IMR-90 (cell line): Measurements from ENCODE around the gene HLA-E. TPM values are rescaled to one million over a fixed set of nuclear protein-coding genes. Genes with fewer than 3 reads are reported as not detected.
A peak's percentile ranks its signal among the peaks of the same experiment; 100 is the strongest.

Experiments
- ATAC-seq: fragments of 200-7000 bp; cut with Tn5 transposase; 2 replicates; pipeline ENCODE4 v1.9.1; 2020; ENCODE audit warnings: low read depth, mild to moderate bottlenecking, moderate library complexity
- BruUV-seq: library from RNA; stranded (reverse); fragments of 400-500 nt; replicated peaks from 2 replicates; lab custom pipeline; 2021; lab: Mats Ljungman, UMichigan
- CTCF ChIA-PET: fragments of 300-600 bp; formaldehyde crosslinking; extraction: SDS; loops from one replicate; lab custom pipeline; 2021; ENCODE audit warnings: antibody characterized with exemption; lab: Yijun Ruan, JAX
- POLR2A ChIA-PET: fragments of 300-600 bp; sonication (Branson Sonifier 250); formaldehyde crosslinking; loops from one replicate; lab custom pipeline; 2022; ENCODE audit warnings: antibody characterized with exemption; ENCODE audit not compliant: unreplicated experiment; lab: Charles Lee
- DNase-seq: peaks from one replicate; pipeline ENCODE4 v3.0.0; 2013
- H2AFZ ChIP-seq: replicated peaks from 2 replicates; pipeline ENCODE3; 2013; ENCODE audit warnings: low read length, mild to moderate bottlenecking; ENCODE audit not compliant: poor library complexity
- H2AK5ac ChIP-seq: 2 replicates; pipeline ENCODE4 v1.6.1; 2013; ENCODE audit warnings: low read depth, low read length, inconsistent platforms
- H2AK9ac ChIP-seq: replicated peaks from 2 replicates; pipeline ENCODE3; 2013; ENCODE audit warnings: mild to moderate bottlenecking, low read depth, low read length, moderate library complexity; ENCODE audit not compliant: poor library complexity
- H2BK120ac ChIP-seq: 2 replicates; pipeline ENCODE4 v1.6.1; 2013; ENCODE audit warnings: low read depth, low read length, inconsistent platforms
- H2BK15ac ChIP-seq: 3 replicates; pipeline ENCODE4 v1.6.1; 2013; ENCODE audit warnings: low read depth, low read length, inconsistent platforms
- H2BK20ac ChIP-seq: 2 replicates; pipeline ENCODE4 v1.6.1; 2013; ENCODE audit warnings: low read depth, mild to moderate bottlenecking, inconsistent platforms, low read length, moderate library complexity
- H2BK5ac ChIP-seq: 2 replicates; pipeline ENCODE4 v1.6.1; 2013; ENCODE audit warnings: mild to moderate bottlenecking, low read depth, low read length, inconsistent platforms; ENCODE audit not compliant: poor library complexity, severe bottlenecking
- H3K14ac ChIP-seq: replicated peaks from 2 replicates; pipeline ENCODE4 v1.6.1; 2013; ENCODE audit warnings: low read depth, low read length, inconsistent platforms
- H3K18ac ChIP-seq: 2 replicates; pipeline ENCODE4 v1.6.1; 2013; ENCODE audit warnings: low read depth, low read length, control low read depth
- H3K23ac ChIP-seq: 2 replicates; pipeline ENCODE4 v1.6.1; 2013; ENCODE audit warnings: low read depth, low read length, inconsistent platforms
- H3K27ac ChIP-seq: 2 replicates; pipeline ENCODE4 v1.5.1; 2013; ENCODE audit warnings: mild to moderate bottlenecking, control low read depth, low read length; ENCODE audit not compliant: insufficient read depth
- H3K27me3 ChIP-seq: 2 replicates; pipeline ENCODE4 v1.6.1; 2013; ENCODE audit warnings: low read length; ENCODE audit not compliant: control insufficient read depth, insufficient read depth
- H3K36me3 ChIP-seq: 2 replicates; pipeline ENCODE4 v1.6.1; 2013; ENCODE audit warnings: low read length, mixed read lengths; ENCODE audit not compliant: control insufficient read depth, insufficient read depth
- H3K4ac ChIP-seq: 2 replicates; pipeline ENCODE4 v1.6.1; 2013; ENCODE audit warnings: low read depth, low read length, inconsistent platforms
- H3K4me1 ChIP-seq: 2 replicates; pipeline ENCODE4 v1.6.1; 2013; ENCODE audit warnings: low read length, mixed read lengths; ENCODE audit not compliant: control insufficient read depth, insufficient read depth
- H3K4me2 ChIP-seq: 2 replicates; pipeline ENCODE4 v1.6.1; 2013; ENCODE audit warnings: low read depth, mild to moderate bottlenecking, control low read depth, low read length, moderate library complexity
- H3K4me3 ChIP-seq: 2 replicates; pipeline ENCODE4 v1.5.1; 2013; ENCODE audit warnings: low read depth, mild to moderate bottlenecking, control low read depth, low read length, moderate library complexity; ENCODE audit not compliant: insufficient read depth
- H3K56ac ChIP-seq: 2 replicates; pipeline ENCODE4 v1.6.1; 2013; ENCODE audit warnings: low read length, inconsistent platforms; ENCODE audit not compliant: insufficient read depth; ENCODE audit errors: extremely low read depth
- H3K79me1 ChIP-seq, 2 experiments: 2 replicates each; pipeline ENCODE4 v1.6.1; 2013; ENCODE audit warnings: low read length in 2 of 2, inconsistent platforms in 1 of 2, low read depth in 1 of 2
- H3K9ac ChIP-seq: 2 replicates; pipeline ENCODE4 v1.6.1; 2013; ENCODE audit warnings: low read depth, low read length, control low read depth
- H3K9me1 ChIP-seq: 2 replicates; pipeline ENCODE4 v1.6.1; 2013; ENCODE audit warnings: low read length, inconsistent platforms; ENCODE audit not compliant: insufficient read depth
- H3K9me3 ChIP-seq: 2 replicates; pipeline ENCODE4 v1.6.1; 2013; ENCODE audit warnings: low read length; ENCODE audit not compliant: control insufficient read depth, insufficient read depth
- H4K20me1 ChIP-seq: 2 replicates; pipeline ENCODE4 v1.6.1; 2013; ENCODE audit warnings: low read length, inconsistent platforms; ENCODE audit not compliant: insufficient read depth
- H4K5ac ChIP-seq: 2 replicates; pipeline ENCODE4 v1.6.1; 2013; ENCODE audit warnings: mild to moderate bottlenecking, low read depth, low read length, control low read depth
- H4K8ac ChIP-seq, 2 experiments: 2 replicates each; pipeline ENCODE4 v1.6.1; 2013; ENCODE audit warnings: low read depth in 2 of 2, low read length in 2 of 2, control low read depth in 1 of 2, inconsistent platforms in 1 of 2
- H4K91ac ChIP-seq: 2 replicates; pipeline ENCODE4 v1.6.1; 2013; ENCODE audit warnings: low read depth, low read length, inconsistent platforms; ENCODE audit not compliant: insufficient read depth
- MAZ ChIP-seq: IDR thresholded peaks from 2 replicates; pipeline ENCODE4 v1.6.1; 2012; ENCODE audit warnings: low read depth, mild to moderate bottlenecking, low read length, improper control_type of control experiment, moderate library complexity, borderline replicate concordance
- POLR2A ChIP-seq: IDR thresholded peaks from 2 replicates; pipeline ENCODE4 v1.6.1; 2012; ENCODE audit warnings: mild to moderate bottlenecking, low read depth, low read length
- RCOR1 ChIP-seq: IDR thresholded peaks from 2 replicates; pipeline ENCODE4 v1.6.1; 2012; ENCODE audit warnings: mild to moderate bottlenecking, low read length, improper control_type of control experiment; ENCODE audit not compliant: insufficient replicate concordance
- WGBS, 2 experiments: methylation state at CpG; one replicate each; pipeline versions ENCODE4 v1.1.5 to v1.1.7; 2013; ENCODE audit warnings: missing lambda C conversion rate in 2 of 2; ENCODE audit not compliant: insufficient read length in 1 of 2; ENCODE audit errors: extremely low coverage in 2 of 2; 5-methylcytosine and 5-hydroxymethylcytosine counted together
- dilution Hi-C: fragments of 300-500 bp; cut with HindIII; formaldehyde crosslinking; loops from one replicate; pipeline ENCODE4 v1.14.3; 2018; ENCODE audit warnings: low sequenced_read_pairs; ENCODE audit not compliant: unreplicated experiment
- in situ Hi-C: fragments of 300-500 bp; cut with MboI; formaldehyde crosslinking; loops from 3 replicates; pipeline ENCODE4 v1.14.3; 2019; ENCODE audit warnings: low sequenced_read_pairs, inconsistent platforms, mixed read lengths
- intact Hi-C: fragments of 100-400 bp; cut with micrococcal nuclease; formaldehyde crosslinking; loops from 2 replicates; pipeline ENCODE4 v1.10.0; 2022
- polyA plus RNA-seq, 3 experiments: library from polyadenylated mRNA; depleted of rRNA; stranded (reverse); fragments of >200 nt; gene quantifications; 2 replicates each; pipeline ENCODE4 v1.2.3, GENCODE V29; 2012; ENCODE audit warnings: low replicate concordance in 1 of 3
- total RNA-seq: library from RNA; depleted of rRNA; stranded (reverse); fragments of >200 nt; gene quantifications from 2 replicates; pipeline ENCODE4 v1.2.3, GENCODE V29; 2012
- TF ChIP-seq, protein P1 (sequence below): conservative IDR thresholded peaks from 2 replicates; pipeline ENCODE4 v1.5.1; 2012; ENCODE audit warnings: mild to moderate bottlenecking, low read depth, low read length, improper control_type of control experiment

The HLA-E gene
- total and polyA plus RNA-seq, 2 of the 4 experiments (the other 2 are of a cell fraction), result 83.6 to 84.8 TPM

DNA sequence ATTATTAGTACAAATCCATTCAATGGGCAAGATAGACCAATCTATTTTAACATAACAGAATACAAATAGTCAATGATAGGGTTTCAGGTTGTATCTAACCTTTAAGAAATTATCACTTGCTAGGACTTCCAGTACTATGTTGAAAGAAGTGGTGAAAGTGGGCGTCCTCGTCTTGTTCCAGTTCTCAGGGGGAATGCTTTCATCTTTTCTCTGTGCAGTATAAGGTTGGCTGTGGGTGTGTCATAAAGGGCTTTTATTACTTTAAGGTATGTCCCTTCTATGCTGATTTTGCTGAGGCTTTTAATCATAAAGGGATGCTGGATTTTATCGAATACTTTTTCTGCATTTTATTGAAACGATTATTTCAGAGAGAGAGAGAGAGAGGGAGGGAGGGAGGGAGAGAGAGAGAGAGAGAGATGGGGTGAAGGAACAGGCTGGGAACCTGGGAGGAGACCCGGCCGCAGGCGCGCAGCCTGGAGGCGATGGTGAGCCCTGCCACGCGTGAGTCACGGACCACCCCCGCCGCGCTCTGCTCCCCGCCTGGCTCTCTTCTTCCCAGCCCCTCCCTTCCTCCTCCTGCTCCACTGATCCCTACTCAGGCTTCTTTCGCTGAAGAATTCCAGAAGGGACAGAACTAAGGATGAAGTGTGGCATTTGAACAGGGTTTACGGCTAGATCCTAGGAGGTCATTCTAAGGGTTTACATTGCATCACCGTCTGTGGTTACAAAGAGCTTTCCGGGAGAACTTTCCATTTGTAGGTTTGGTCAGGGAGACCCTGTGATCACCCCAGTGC, 45.5 kb upstream of the HLA-E start:
- Histone ChIP-seq H2AK5ac (no peak overlapping the region), H3K4me2 (peak overlapping the region; percentile 72; the same call in 1 of the 2 replicates), H3K4me1 (peaks cover 2% of the 10 kb centered on the region; the same call in 1 of the 2 replicates), H3K36me3 (no peaks in the 10 kb centered on the region), H3K4ac (no peak overlapping the region), H4K91ac (no peak overlapping the region), H3K4me3 (no peak overlapping the region), H4K8ac (no peak overlapping the region), H4K20me1 (no peaks in the 10 kb centered on the region), H3K9me3 (no peaks in the 10 kb centered on the region), H3K9ac (no peak overlapping the region), H4K5ac (no peak overlapping the region), H3K18ac (no peak overlapping the region), H2BK20ac (no peak overlapping the region), H2BK120ac (no peak overlapping the region), H3K79me1 (no peaks in the 10 kb centered on the region), H3K9me1 (no peaks in the 10 kb centered on the region), H2BK5ac (no peak overlapping the region), H3K14ac (no peak overlapping the region), H2AFZ (no peak overlapping the region), H3K27me3 (peaks cover 62% of the 10 kb centered on the region), H3K27ac (no peak overlapping the region), H3K56ac (no peak overlapping the region), H3K23ac (no peak overlapping the region), H2BK15ac (no peak overlapping the region), H2AK9ac (no peak overlapping the region)
- WGBS, 2 experiments, result 30% methylated on average over 2 of the region's 20 CpGs; no CpG with 5 or more reads in 1 of the 2 experiments
- BruUV-seq, result no TSS peak
- dilution Hi-C loops, result no loop called here
- ChIA-PET POLR2A (no interaction called here), CTCF (no interaction called here)
- peak; percentile 14 for DNase-seq
- intact Hi-C loops, result no loop called here
- TF ChIP-seq POLR2A, result no peak
- TF ChIP-seq, protein P1, sequence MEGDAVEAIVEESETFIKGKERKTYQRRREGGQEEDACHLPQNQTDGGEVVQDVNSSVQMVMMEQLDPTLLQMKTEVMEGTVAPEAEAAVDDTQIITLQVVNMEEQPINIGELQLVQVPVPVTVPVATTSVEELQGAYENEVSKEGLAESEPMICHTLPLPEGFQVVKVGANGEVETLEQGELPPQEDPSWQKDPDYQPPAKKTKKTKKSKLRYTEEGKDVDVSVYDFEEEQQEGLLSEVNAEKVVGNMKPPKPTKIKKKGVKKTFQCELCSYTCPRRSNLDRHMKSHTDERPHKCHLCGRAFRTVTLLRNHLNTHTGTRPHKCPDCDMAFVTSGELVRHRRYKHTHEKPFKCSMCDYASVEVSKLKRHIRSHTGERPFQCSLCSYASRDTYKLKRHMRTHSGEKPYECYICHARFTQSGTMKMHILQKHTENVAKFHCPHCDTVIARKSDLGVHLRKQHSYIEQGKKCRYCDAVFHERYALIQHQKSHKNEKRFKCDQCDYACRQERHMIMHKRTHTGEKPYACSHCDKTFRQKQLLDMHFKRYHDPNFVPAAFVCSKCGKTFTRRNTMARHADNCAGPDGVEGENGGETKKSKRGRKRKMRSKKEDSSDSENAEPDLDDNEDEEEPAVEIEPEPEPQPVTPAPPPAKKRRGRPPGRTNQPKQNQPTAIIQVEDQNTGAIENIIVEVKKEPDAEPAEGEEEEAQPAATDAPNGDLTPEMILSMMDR, result no peak; the same call in 1 of the 2 replicates
- TF ChIP-seq RCOR1, result no peak
- TF ChIP-seq MAZ, result peak; percentile 38; the same call in 1 of the 2 replicates
- ATAC-seq, result peak; percentile 62
- in situ Hi-C loops, result no loop called here
